GM18870 (cell line): ENCODE results near the gene UFSP1.
A peak's percentile ranks its signal among the peaks of the same experiment; 100 is the strongest.

ENCODE experiments used
- ATAC-seq: cut with Tn5 transposase; IDR thresholded peaks from one replicate; pipeline ENCODE4 v1.9.1; 2021; ENCODE audit warnings: moderate library complexity; ENCODE audit not compliant: unreplicated experiment

Gene UFSP1

GRCh38 chr7:100882785-100883526, 6.6 kb downstream of the UFSP1 start:
- ATAC-seq: no peak

GRCh38 chr7:100882201-100882600, 7.3 kb downstream of the UFSP1 start:
- ATAC-seq: no peak

GRCh38 chr7:100881136-100881535, 8.4 kb downstream of the UFSP1 start:
- no peak for ATAC-seq

GRCh38 chr7:100880645-100881044, 8.9 kb downstream of the UFSP1 start:
- no peak for ATAC-seq

- ATAC-seq: no peak
Measured at GRCh38 chr7:100879685-100880261, 9.7 kb downstream of the UFSP1 start.

- no peak for ATAC-seq
Measured at GRCh38 chr7:100878685-100879084, 10.8 kb downstream of the UFSP1 start.

- ATAC-seq: no peak
Measured at GRCh38 chr7:100878013-100878412, 11.5 kb downstream of the UFSP1 start.

GRCh38 chr7:100875356-100875751, 14.2 kb downstream of the UFSP1 start:
- ATAC-seq: no peak

GRCh38 chr7:100874577-100875355, 14.7 kb downstream of the UFSP1 start, which contains the start of gene SRRT:
TSS of gene SRRT (plus strand) at chr7:100875103. CDS start at chr7:100875591, 488 bp downstream.
- peak; percentile 75 for ATAC-seq

- ATAC-seq: no peak
Measured at GRCh38 chr7:100874300-100874576, 15.3 kb downstream of the UFSP1 start.

GRCh38 chr7:100873599-100874299, 15.8 kb downstream of the UFSP1 start:
- no peak for ATAC-seq

- no peak for ATAC-seq
Measured at GRCh38 chr7:100867776-100868485, 21.6 kb downstream of the UFSP1 start.

GRCh38 chr7:100867040-100867775, 22.3 kb downstream of the UFSP1 start, which contains the start of gene TRIP6:
TSS of gene TRIP6 (plus strand) at chr7:100867387. CDS start at chr7:100867498, 111 bp downstream.
- no peak for ATAC-seq

- no peak for ATAC-seq
Measured at GRCh38 chr7:100866729-100867039, 22.8 kb downstream of the UFSP1 start.

GRCh38 chr7:100865938-100866728, 23.4 kb downstream of the UFSP1 start:
- no peak for ATAC-seq

GRCh38 chr7:100865372-100865911, 24.1 kb downstream of the UFSP1 start:
- ATAC-seq: no peak

GRCh38 chr7:100864263-100864845, 25.2 kb downstream of the UFSP1 start:
- ATAC-seq: no peak

GRCh38 chr7:100863406-100863950, 26.0 kb downstream of the UFSP1 start:
- no peak for ATAC-seq

GRCh38 chr7:100861616-100861985, 27.9 kb downstream of the UFSP1 start:
- no peak for ATAC-seq
